HG03354 (cell line): Measurements from ENCODE around the gene TFIP11.
A peak's percentile ranks its signal among the peaks of the same experiment; 100 is the strongest.

Experiments
- ATAC-seq: cut with Tn5 transposase; IDR thresholded peaks from one replicate; pipeline ENCODE4 v1.9.1; 2021; ENCODE audit warnings: mild to moderate bottlenecking; ENCODE audit not compliant: unreplicated experiment, poor library complexity, severe bottlenecking

The TFIP11 gene

GRCh38 chr22:26512149-26512793 is at the start of gene TFIP11:
Gene TFIP11, minus strand, starts transcription at chr22:26512473. Its CDS starts 2,201 bp downstream, at chr22:26510272.
- ATAC-seq: peak; percentile 97

GRCh38 chr22:26561756-26562417 is 49.6 kb upstream of the TFIP11 start:
- ATAC-seq: no peak

GRCh38 chr22:26559961-26560575 is 47.8 kb upstream of the TFIP11 start:
- ATAC-seq: no peak

- ATAC-seq: no peak
These were observed 46.1 kb upstream of the TFIP11 start for GRCh38 chr22:26558248-26558895.

- ATAC-seq: no peak
These were observed 44.6 kb upstream of the TFIP11 start for GRCh38 chr22:26556904-26557303.

GRCh38 chr22:26555478-26555877 is 43.2 kb upstream of the TFIP11 start:
- no peak for ATAC-seq

- ATAC-seq: no peak
These were observed 42.7 kb upstream of the TFIP11 start for GRCh38 chr22:26554956-26555355.

GRCh38 chr22:26553056-26553752 is 40.9 kb upstream of the TFIP11 start:
- no peak for ATAC-seq

GRCh38 chr22:26552466-26552865 is 40.2 kb upstream of the TFIP11 start:
- no peak for ATAC-seq

GRCh38 chr22:26551568-26551967 is 39.3 kb upstream of the TFIP11 start:
- no peak for ATAC-seq

- no peak for ATAC-seq
These were observed 38.3 kb upstream of the TFIP11 start for GRCh38 chr22:26550498-26551033.

GRCh38 chr22:26549902-26550497 is 37.7 kb upstream of the TFIP11 start:
- no peak for ATAC-seq

- no peak for ATAC-seq
These were observed 36.7 kb upstream of the TFIP11 start for GRCh38 chr22:26548984-26549383.

- ATAC-seq: no peak
These were observed 36.0 kb upstream of the TFIP11 start for GRCh38 chr22:26548303-26548702.

- ATAC-seq: no peak
These were observed 35.6 kb upstream of the TFIP11 start for GRCh38 chr22:26547837-26548236.

- ATAC-seq: no peak
These were observed 35.2 kb upstream of the TFIP11 start for GRCh38 chr22:26547426-26547825.

GRCh38 chr22:26546282-26546681 is 34.0 kb upstream of the TFIP11 start:
- no peak for ATAC-seq

- ATAC-seq: no peak
These were observed 33.6 kb upstream of the TFIP11 start for GRCh38 chr22:26545827-26546226.

GRCh38 chr22:26545385-26545784 is 33.1 kb upstream of the TFIP11 start:
- ATAC-seq: no peak
